ENCODE measurements around the gene ZNF385B. TPM values are rescaled to one million over a fixed set of nuclear protein-coding genes. Genes with fewer than 3 reads are reported as not detected.

Gene ZNF385B
- total RNA-seq, 1 donor from 2014 or later, result not detected

GRCh38 chr2:179558010-179558934 lies 303.1 kb downstream of the ZNF385B start:
- H3K4me3 Mint-ChIP-seq, result no peak overlapping the region
- H3K27me3 Mint-ChIP-seq, result peaks cover 2% of the 10 kb centered on the region
- ATAC-seq (ENCODE audit: low read depth), result no peak
- CTCF ChIA-PET, result no interaction called here
- no peaks in the 10 kb centered on the region for H3K36me3 Mint-ChIP-seq (ENCODE audit: low read depth)
- no peaks in the 10 kb centered on the region for H3K4me1 Mint-ChIP-seq
- POLR2A ChIA-PET, result no interaction called here
- intact Hi-C loops (cut with micrococcal nuclease), result no loop called here
- no peaks in the 10 kb centered on the region for H3K9me3 Mint-ChIP-seq
- DNase-seq, result no peak
- H3K27ac Mint-ChIP-seq, result no peak overlapping the region
- TF ChIP-seq, protein P1, sequence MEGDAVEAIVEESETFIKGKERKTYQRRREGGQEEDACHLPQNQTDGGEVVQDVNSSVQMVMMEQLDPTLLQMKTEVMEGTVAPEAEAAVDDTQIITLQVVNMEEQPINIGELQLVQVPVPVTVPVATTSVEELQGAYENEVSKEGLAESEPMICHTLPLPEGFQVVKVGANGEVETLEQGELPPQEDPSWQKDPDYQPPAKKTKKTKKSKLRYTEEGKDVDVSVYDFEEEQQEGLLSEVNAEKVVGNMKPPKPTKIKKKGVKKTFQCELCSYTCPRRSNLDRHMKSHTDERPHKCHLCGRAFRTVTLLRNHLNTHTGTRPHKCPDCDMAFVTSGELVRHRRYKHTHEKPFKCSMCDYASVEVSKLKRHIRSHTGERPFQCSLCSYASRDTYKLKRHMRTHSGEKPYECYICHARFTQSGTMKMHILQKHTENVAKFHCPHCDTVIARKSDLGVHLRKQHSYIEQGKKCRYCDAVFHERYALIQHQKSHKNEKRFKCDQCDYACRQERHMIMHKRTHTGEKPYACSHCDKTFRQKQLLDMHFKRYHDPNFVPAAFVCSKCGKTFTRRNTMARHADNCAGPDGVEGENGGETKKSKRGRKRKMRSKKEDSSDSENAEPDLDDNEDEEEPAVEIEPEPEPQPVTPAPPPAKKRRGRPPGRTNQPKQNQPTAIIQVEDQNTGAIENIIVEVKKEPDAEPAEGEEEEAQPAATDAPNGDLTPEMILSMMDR (IDR thresholded peaks at IDR 0.05), result no peak

DNA sequence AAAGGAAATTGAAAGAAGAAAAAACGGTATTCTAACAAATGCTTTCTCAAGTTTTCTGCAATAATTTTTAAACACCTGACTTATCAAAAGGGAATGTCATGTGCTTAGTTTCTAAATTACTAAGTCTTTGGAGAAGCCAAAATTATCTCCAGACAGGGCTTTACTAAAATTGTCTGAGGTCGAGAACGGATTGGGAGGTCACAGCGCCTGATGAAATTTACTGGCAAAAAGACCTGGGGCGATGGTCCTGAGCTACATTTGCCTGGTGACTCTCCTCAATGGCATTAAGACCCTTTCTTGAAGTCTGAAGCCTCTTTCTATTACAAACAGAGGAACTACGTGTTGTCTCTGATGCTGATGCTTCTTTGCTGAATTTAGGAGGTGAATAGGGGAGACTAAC lies 305.0 kb downstream of the ZNF385B start:
- TF ChIP-seq, protein P1 (IDR thresholded peaks at IDR 0.05), result no peak
- no peak overlapping the region for H3K4me3 Mint-ChIP-seq
- no peaks in the 10 kb centered on the region for H3K9me3 Mint-ChIP-seq
- ChIA-PET CTCF (no interaction called here), POLR2A (no interaction called here)
- H3K4me1 Mint-ChIP-seq, result no peaks in the 10 kb centered on the region
- peaks cover 2% of the 10 kb centered on the region for H3K27me3 Mint-ChIP-seq
- H3K36me3 Mint-ChIP-seq (ENCODE audit: low read depth), result no peaks in the 10 kb centered on the region
- no peak for DNase-seq
- no peak overlapping the region for H3K27ac Mint-ChIP-seq
- intact Hi-C loops (cut with micrococcal nuclease), result no loop called here
- no peak for ATAC-seq (ENCODE audit: low read depth)

DNA sequence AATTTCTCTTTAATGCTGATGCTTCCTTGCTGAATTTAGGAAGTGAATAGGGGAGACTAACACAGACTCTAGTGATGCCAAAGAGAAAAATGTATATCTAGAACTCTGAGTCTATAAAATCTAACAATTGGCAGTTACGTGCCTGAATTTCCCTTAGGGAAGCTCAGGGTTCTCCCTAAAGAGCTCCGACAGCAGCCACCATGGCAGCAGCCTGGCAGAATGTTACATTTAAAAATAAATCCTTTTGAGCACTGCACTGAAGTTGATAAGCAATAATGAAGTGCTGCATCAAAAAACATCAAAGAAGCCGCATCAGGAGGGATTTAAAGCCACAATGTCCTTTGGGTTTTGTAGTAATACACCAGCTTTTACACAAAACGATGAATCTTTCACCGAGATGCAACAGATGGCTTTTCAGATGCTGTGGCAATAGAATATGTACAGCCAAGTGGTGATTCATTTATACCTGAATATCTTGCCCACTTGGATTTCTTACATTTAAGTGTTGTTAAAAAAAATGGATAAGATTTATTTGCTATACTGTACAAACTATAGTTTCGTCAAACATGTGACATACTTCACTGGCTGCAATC lies 305.6 kb downstream of the ZNF385B start:
- no peaks in the 10 kb centered on the region for H3K9me3 Mint-ChIP-seq
- peaks cover 2% of the 10 kb centered on the region for H3K27me3 Mint-ChIP-seq
- ATAC-seq (ENCODE audit: low read depth) (no peak), DNase-seq (no peak)
- H3K4me3 Mint-ChIP-seq, result no peak overlapping the region
- no peak overlapping the region for H3K27ac Mint-ChIP-seq
- TF ChIP-seq, protein P1 (IDR thresholded peaks at IDR 0.05), result no peak
- POLR2A ChIA-PET, result no interaction called here
- no peaks in the 10 kb centered on the region for H3K4me1 Mint-ChIP-seq
- intact Hi-C loops (cut with micrococcal nuclease), result no loop called here
- H3K36me3 Mint-ChIP-seq (ENCODE audit: low read depth), result no peaks in the 10 kb centered on the region
- CTCF ChIA-PET, result no interaction called here

DNA sequence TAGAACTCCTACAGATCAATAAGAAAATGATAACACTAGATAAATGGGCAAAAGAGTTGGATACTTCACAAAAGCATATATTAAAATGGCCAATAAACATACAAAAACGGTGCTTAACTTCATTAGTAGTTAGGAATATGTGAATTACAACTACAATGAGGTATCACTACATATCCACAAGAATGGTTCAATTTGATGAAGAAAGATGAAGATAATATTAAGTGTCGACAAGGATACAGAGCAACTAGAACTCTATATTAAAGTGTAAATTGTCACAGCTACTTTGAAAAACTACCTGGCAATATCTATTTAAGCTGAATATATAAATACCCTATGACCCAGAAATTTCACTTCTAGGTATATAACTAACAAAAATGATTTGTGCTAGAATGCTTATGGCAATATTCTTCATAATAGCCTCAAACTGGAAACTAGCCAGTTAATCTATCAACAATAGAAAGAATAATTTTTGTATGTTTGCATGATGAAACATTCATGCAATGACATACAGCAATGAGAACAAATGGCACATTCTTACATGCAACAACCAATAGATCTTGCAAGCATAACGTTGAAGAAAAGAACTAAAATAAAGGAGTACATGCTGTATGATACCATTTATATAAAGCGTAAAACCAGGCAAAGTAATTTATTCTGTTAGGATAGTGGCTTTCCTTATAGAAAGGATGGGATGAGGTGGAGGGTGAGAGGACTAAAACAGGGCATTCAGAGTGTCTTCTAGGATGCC lies 306.6 kb downstream of the ZNF385B start:
- Mint-ChIP-seq H3K27ac (no peak overlapping the region), H3K4me3 (no peak overlapping the region), H3K27me3 (peaks cover 7% of the 10 kb centered on the region), H3K9me3 (no peaks in the 10 kb centered on the region), H3K4me1 (no peaks in the 10 kb centered on the region), H3K36me3 (ENCODE audit: low read depth) (no peaks in the 10 kb centered on the region)
- DNase-seq (no peak), ATAC-seq (ENCODE audit: low read depth) (no peak)
- intact Hi-C loops (cut with micrococcal nuclease), result no loop called here
- CTCF ChIA-PET, result no interaction called here
- TF ChIP-seq, protein P1 (IDR thresholded peaks at IDR 0.05), result no peak
- POLR2A ChIA-PET, result no interaction called here

DNA sequence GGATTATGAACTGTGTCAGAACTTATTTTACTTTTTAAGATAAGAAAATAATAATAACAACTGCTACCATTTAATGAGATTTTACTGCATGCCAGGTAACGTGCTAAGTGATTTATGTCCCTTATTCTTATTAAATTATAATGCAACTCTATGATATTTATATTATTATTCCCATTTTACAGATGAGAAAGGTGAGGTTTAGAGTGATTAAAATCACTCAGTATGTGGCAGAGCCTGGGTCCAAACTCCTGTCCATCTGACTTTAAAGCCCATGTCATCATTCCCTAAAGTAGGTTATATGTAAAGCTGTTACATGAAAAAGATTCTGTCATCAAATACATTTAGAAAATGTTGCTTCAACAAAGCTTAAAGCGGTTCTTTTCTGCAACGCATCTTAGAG lies 308.0 kb downstream of the ZNF385B start:
- POLR2A ChIA-PET, result no interaction called here
- H3K27me3 Mint-ChIP-seq, result peaks cover 8% of the 10 kb centered on the region
- CTCF ChIA-PET, result no interaction called here
- no peaks in the 10 kb centered on the region for H3K9me3 Mint-ChIP-seq
- H3K4me3 Mint-ChIP-seq, result no peak overlapping the region
- no peak for DNase-seq
- TF ChIP-seq, protein P1 (IDR thresholded peaks at IDR 0.05), result no peak
- no peak for ATAC-seq (ENCODE audit: low read depth)
- intact Hi-C loops (cut with micrococcal nuclease), result no loop called here
- H3K36me3 Mint-ChIP-seq (ENCODE audit: low read depth), result no peaks in the 10 kb centered on the region
- no peak overlapping the region for H3K27ac Mint-ChIP-seq
- no peaks in the 10 kb centered on the region for H3K4me1 Mint-ChIP-seq
